Suppressor macrophage treated with lipopolysaccharide for 4 hours (primary cell): ENCODE measurements around the gene CTAGE9.
"Not testable (repeated sequence)": the region's sequence is repeated elsewhere in the genome, so short reads cannot be mapped to it uniquely, and the experiment has no call there.

ENCODE experiments used
- DNase-seq: peaks from one replicate; pipeline ENCODE4 v3.0.0-alpha.2; 2020

CTAGE9 gene, protein sequence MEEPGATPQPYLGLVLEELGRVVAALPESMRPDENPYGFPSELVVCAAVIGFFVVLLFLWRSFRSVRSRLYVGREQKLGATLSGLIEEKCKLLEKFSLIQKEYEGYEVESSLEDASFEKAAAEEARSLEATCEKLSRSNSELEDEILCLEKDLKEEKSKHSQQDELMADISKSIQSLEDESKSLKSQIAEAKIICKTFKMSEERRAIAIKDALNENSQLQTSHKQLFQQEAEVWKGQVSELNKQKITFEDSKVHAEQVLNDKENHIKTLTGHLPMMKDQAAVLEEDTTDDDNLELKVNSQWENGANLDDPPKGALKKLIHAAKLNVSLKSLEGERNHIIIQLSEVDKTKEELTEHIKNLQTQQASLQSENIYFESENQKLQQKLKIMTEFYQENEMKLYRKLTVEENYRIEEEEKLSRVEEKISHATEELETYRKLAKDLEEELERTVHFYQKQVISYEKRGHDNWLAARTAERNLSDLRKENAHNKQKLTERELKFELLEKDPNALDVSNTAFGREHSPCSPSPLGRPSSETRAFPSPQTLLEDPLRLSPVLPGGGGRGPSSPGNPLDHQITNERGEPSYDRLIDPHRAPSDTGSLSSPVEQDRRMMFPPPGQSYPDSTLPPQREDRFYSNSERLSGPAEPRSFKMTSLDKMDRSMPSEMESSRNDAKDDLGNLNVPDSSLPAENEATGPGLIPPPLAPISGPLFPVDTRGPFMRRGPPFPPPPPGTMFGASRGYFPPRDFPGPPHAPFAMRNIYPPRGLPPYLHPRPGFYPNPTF

DNA sequence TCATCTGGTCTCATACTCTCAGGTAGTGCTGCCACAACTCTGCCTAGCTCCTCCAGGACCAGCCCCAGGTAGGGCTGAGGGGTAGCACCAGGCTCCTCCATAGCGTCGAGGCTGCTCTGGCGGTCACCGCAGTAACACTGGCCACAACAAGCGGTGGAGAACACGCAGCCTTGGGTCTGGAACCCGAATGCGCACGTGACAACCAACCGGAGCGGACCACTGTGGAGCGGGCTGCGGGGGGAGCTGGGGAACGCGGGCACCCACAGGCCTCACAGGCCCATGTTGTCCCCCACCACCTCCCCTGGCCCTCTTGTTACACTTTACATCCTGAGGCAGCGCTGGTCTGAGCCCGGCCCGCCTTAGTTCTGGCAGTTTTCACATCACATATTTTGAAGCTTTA lies at the start of gene CTAGE9:
TSS of gene CTAGE9 (minus strand) at position 101 of the 400 bp plus-strand sequence. CDS start at position 101, 0 bp downstream.
- not testable (repeated sequence) for DNase-seq

DNA sequence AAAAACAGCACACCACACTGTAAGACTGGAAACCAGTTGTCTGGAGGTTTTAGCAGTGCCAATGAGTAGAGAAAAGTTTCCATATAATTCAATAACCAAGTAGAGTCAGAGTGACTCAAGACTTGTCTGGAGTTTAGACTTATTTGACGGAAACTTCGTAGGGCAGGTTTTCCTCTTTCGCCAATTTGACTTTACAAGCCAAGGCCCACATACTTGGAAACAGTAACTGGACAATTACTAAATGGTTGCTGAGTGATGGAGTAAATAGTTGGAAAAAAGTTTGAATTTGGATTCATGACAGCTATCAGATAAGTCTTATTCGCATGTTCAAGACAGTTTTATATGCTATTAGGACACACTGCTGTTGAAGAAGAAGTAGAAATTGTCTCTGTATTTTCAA lies 48.1 kb upstream of the CTAGE9 start:
- no peak for DNase-seq

DNA sequence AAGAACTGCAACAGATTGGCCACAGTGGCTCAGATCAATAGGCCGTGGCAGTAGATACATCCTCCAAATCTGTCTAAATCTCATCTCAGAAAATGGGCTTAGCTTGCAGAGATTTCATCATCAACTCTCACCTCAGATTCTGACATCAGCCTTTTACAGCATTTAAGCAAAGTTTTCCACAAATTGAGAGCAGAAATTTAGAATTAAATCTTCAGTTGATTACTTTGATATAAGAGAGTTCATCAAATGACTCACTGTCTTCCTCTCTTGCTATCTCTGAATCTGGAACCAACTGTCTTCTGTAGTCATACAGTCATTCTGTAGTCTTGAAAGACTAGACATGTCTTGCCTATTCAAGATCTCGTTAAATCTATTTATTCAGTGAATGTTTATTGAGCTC lies 45.2 kb upstream of the CTAGE9 start:
- DNase-seq: no peak

DNA sequence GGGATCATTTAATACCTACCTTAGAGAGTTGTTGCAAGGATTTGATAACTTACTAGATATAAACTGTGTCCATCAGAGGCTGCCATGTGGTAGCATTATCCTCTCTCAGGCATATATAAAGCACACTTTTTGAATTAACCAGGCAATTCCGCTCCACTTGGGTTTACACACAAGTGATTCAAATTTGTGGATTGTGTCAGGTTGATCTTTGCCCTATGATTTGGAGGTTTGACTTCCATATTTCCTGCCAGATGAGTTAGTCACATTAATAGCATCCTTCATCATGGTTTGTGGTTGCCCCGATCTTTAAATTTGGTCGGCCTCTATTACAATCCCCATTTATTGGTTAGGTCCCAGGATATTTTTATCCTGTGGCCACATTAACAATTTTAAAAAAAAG lies 44.8 kb upstream of the CTAGE9 start:
- DNase-seq: no peak

DNA sequence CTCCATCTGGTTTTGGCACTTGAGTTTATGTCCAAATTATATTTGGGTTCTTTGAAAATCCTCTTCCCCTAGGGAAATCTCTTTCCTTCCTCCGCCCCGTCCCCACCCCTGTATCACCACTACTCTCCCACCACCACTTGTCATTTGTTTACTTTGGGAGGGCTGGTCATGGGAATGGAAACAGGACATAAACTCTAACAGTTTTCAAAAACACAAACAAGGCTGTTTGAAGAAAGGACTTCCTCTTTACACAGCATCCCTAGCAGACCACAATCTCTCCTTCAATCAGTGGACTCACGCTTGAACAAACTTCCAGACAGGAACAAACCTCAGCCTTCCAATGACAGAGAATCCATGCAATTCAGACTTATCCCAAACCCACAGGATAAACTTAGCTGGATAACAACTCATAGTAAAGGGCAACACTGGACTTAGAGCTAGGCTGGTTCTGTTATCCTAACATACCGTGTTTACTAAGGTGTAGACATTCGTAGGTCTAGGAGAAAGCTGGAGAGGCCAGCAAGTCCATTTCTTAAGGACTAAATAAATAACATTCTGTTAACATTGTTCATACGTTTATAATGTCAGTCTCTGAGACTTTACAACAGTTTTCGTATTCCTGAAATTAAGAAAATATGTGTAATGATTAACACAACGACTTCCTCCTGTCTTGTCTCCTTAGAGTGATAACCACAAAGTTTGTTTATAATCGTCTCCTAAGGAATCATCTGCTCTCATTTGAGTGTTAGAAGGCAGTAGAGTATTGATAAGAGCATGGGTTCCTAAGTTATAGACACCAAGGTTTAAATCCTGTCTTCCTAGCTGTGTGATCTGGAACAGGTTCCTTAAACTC lies 44.1 kb upstream of the CTAGE9 start:
- DNase-seq: no peak

DNA sequence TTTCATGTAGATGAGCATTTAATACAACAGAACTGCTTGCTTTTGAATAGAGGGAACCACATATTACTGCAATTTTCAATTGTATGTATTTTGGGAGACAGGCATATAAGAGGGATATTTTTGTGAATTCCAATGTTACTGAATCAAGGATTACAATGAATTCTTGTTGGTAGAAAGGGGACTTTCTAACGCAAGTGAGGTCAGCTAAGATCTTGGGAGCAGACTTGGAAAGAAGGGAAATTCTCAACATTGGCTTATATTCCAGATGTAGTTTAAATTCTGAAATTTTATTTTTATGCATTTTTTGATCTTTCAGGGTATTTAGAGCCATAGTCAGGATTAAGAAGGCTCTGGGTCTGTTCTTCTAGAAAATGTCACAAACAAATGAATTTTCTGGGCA lies 43.3 kb upstream of the CTAGE9 start:
- no peak for DNase-seq

DNA sequence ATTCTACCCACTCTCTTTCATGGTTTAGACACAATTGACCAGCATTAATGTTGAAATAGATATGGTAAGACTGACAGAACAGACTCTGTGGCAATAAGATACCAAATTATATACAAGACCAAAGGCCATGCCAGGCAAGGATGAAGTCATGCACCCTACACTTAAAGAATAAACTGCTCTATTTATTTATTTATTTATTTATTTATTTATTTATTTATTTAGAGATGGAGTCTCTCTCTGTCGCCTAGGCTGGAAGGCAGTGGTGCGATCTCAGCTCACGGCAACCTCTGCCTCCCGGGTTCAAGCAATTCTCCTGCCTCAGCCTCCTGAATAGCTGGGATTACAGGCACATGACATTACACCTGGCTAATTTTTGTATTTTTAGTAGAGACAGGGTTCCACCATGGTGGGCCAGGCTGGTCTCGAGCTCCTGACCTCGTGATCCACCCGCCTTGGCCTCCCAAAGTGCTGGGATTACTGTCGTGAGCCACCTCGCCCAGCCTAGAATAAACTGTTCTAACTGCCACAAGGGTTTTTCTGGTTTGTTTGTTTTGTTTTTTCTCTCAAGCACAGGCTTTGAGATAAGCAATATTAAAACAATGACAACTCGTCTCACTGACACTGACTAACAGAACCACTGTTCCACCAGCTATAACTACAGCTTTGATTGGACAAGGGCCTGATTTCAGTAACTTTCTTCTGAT lies 40.3 kb upstream of the CTAGE9 start:
- not testable (repeated sequence) for DNase-seq

DNA sequence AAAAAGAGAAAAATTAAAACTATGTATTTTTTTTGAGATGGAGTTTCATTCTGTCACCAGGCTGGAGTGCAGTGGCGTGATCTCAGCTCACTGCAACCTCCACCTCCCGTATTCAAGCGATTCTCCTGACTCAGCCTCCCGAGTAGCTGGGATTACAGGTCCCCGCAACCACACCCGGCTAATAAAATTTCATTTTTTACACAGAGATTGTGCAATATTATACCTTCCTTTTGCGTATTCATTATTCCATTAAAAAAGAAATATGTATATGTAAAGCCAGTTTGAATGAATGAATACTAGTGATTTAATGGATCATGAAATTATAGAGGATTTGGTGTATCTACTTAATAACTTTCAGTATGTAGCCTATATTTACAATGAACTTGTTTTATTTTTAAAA lies 38.2 kb upstream of the CTAGE9 start:
- no peak for DNase-seq

DNA sequence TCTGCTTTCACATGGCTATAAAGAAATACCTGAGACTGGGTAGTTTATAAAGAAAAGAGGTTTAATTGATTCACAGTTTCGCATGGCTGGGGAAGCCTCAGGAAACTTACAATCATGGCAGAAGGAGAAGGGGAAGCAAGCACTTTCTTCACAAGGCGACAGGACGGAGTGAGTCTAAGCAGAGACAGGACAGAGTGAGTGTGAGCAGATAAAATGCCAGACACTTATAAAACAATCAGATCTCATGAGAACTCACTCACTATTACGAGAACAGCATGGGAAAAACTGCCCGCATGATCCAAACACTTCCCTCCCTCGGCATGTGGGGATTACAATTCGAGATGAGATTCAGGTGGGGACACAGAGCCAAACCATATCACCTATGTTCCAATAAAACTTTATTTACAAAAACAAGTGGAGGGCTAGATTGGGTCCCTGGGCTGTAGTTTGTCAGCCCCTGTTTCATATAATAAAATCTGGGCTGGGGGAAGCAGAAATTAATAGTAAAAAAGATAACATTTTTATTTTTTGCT lies 37.1 kb upstream of the CTAGE9 start:
- DNase-seq: no peak

DNA sequence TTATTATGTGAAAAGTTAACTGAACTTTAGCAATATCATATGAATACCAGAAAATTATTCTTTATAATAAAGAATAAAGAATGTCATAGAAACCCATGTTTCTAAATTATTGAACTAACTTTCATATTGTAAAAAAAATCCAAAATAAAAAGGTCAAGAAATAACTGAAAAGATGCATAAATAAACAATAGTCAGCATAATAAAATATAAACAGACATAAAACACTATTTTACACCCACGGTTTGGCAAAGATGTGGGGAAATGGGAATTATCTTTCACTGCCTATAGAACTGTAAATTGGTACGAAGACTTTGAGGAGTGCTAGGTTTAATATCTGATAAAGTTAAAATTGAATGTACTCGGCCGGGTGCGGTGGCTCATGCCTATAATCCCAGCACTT lies 34.7 kb upstream of the CTAGE9 start:
- no peak for DNase-seq

DNA sequence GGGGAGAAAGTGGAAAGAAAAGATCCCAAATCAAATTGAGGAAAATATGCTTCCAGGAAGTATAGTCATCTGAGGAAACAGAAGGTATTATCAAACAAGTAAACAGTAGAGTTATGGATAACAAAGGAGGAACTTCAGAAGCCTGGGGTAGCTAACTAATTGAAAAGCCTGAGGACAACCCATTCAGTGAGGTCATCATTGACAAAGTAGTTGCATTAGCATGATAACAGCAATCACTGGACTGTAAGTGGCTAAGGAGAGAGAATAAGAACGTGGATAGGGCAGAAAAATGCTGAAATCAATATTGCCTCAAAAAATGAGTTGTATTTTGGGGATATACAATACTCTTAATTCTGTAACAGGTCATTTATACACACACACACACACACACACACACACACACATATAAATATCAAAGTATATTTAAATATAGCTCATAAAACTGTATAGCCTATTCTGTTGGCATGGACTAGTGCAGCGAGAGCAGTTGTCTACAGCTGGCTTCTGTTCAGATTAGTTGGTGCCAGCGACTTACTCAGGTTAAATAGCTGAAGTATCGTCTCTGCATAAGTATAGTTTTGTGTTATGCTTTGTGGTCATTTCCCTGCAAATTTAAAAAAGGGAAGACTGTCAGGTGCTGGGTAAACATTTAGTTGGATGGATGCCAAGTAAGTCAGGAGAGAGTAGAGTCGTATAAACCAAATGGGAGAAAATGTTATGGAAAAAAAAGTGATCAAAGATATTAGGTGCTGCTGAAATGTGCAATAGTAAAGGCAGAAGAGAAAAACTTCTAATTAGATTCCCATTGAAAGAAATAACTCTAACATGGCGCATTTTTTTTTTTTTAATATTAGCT lies 33.8 kb upstream of the CTAGE9 start:
- DNase-seq: no peak

DNA sequence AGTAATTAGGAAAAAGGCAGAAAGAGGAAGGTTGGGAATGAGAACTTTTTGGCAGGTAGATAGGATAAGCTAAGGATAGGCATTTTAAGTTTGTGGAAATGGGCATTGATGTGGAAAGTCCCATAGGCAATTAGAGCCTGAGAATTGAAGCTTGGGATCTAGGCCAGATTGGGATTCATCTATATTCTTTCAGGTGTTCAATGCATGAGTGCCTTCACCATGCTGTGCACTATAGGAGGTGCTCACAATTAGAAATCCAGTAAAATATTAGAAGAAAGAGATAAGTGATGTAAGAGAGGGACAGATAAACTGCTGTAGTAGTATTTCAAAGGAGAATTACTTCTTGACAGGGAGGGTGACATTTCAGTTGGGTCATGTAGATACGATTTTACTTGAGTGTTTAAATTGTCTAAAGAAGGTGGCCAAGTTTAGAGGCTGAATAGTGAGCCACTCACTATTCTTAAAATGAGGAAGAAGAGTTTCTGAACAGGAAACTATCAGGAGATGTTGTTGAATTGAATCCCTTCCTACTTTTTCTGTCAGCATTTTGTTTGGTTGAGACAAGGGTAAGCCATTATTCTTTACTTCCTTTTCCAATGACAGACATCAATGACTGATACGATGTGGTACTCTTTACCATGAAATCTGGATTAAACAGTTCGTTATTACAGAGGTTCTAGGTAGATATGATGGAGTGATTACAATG lies 31.0 kb upstream of the CTAGE9 start:
- DNase-seq: no peak

DNA sequence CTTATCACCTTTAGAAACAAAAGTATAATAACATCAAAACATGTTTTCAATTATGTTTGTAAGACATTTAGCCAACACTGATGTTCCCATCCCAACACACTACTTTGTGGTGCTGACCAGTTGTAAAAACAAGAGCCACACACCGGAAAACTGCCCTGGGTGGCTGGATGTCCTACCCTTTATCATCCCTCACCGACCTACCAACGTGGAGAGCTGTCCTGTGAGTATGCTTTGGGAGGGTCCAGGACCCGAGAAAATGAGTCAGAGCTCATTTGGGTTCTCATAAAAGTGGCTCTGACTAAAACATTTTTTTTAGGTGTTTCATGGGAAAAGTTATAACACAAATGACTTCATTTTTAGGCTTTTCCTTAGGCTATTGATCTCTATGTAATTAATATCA lies 29.3 kb upstream of the CTAGE9 start:
- no peak for DNase-seq

DNA sequence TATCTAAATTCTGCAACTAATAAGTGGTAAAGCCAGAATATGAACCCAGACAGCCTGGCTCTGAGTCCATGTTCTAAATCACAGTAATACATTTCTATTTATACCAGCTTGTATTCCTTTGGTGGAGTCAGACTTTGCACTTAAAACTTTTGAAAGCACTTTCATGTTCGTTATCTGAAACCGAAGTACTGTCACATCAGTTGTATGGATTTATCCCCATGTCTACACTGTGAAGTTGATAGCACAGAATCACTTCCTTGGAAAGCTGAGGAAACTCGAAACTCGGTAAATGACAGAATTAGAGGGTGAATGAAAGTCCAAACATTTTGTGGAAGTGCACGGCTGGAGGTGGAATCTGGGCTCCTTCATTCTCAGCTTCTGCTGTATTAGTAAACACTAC lies 28.3 kb upstream of the CTAGE9 start:
- DNase-seq: no peak

DNA sequence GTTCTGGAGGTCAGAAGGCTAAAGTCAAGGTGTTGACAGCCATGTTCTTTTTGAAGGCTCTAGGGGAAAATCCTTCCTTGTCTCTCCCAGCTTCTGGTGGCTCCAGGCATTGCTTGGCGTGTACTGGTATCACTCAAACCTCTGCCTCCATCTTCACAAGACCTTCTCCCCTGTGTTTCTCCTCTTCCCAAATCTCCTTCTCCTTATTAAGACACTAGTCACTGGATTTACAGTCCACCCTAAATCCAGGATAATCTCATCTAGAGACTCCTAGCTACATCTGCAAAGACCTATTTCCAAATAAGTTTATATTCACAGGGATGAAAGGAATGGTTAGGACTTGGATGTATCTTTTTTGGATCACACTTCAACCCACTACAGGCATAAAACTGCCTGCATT lies 26.0 kb upstream of the CTAGE9 start:
- DNase-seq: no peak

DNA sequence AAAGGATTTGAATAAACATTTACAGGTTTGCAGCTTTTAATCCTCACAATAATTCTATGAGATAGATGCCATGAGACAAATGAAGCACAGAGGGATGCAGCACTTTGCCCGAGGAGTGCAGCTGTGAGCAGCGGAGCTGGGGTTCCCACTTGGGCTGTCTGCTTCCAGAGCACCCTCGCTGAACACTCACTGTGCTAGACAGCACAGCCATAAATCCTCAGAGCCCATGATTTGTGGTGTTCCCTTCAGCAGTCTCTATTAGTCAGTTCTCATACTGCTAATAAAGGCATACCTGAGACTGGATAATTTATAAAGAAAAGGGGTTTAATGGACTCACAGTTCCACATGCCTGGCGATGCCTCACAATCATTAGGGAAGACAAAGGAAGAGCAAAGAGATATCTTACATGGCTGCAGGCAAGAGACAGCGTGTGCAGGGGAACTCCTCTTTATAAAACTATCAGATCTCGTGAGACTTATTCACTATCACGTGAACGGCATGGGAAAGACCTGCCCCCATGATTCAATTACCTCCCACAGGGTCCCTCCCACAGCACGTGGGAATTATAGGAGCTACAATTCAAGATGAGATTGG lies 25.3 kb upstream of the CTAGE9 start:
- no peak for DNase-seq

DNA sequence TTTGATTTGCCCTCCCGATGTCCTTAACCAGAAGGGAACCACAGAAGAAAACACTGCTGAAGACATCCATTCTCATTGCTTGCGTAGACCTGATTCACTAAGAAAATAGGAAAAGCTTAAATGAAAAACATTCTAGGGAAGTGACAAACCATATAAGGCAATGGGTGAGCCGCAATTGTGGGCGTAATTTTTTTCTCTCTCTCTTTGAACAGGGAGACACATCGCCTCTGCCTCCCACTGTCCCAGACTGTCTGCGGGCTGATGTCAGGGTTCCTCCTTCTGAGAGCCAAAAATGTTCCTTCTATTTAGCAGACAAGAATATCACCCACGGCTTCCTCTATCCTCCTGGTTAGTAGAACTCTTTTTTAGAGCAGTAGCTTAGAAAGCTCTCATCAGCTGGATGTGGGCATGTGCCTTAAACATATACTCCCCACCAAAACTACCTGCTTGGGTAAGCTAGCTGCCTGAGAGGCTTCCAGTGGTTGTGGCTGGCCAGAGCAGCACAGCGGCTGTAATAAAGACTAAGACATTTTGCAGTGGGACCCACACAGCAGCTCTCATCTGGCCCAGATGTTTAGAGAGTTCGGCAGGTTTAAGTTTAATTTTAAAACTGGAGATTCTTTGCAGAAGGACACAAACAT lies 22.7 kb upstream of the CTAGE9 start:
- DNase-seq: peak; percentile 9

DNA sequence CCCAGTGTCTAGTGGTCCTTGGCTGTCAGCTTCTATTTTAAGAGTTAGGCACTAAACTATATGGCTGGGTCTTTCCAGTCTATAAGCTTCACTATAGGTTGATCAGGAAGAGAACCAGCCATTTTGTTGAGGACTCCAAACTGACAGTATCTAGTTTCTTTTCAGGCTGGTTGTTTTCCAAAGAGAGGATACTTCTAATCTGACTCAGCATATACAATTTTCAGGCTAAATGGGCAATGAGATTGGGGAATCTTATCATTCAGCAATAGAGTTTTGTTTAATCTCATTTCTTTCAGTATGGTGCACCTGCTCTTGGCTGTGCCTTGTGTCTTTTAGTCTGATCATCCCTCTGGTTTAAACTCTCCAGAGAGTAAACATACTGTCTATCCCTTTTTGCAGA lies 20.4 kb upstream of the CTAGE9 start:
- DNase-seq: no peak

DNA sequence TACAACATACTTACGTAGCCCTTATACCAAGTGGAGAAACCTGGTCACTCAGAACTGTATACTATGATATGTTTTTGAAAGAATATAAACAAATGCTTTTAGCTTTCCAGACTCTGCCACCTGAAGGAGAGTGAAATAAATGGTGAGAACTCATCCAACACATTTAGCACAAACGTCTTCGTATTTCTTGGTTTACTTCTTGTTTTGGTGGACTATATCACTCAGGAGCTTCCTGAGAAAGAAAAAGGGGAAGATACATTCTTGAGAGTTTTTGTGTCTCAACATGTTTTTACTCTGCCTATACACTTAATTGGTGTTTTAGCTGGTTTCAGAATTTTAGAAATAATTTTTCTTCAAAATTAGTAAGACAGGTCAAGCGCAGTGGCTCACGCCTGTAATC lies 19.4 kb upstream of the CTAGE9 start:
- DNase-seq: no peak

DNA sequence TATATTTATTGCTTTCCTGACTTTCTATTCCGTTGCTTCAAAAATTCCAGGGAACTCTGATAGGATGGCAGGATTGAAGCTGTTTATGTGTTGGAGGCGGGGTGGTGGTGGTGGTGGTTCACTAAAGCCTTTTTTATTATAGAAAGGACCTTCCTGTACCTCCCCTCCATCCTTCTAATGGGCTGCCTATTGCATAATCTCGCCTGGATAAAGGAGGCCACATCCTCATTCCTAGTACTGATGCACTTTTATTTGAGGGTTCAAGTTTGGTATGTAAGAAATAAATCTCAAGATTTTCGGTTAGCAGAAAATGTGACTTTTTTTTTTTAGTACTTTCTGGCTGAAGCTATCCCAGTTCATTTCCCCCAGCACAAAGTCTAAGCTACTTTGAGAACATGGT lies 18.7 kb upstream of the CTAGE9 start:
- no peak for DNase-seq
